Testis (tissue), 2 donors: ENCODE measurements around the gene C12orf42.

Experiments
- POLR2A ChIP-seq: fragments of 450-650 bp; IDR thresholded peaks from one replicate; pipeline ENCODE4 v1.6.1; 2017; ENCODE audit warnings: antibody characterized with exemption, mild to moderate bottlenecking, moderate library complexity
- TF ChIP-seq, protein P1 (sequence below), 3 experiments: fragments of 450-650 bp in 2 of 3; fragments of 200-600 bp in 1 of 3; sonication (generic) in 1 of 3; IDR thresholded peaks; one replicate each; pipeline ENCODE4 v1.5.1; 2016 to 2019; ENCODE audit warnings: antibody characterized with exemption in 3 of 3, mild to moderate bottlenecking in 2 of 3, moderate library complexity in 1 of 3

DNA sequence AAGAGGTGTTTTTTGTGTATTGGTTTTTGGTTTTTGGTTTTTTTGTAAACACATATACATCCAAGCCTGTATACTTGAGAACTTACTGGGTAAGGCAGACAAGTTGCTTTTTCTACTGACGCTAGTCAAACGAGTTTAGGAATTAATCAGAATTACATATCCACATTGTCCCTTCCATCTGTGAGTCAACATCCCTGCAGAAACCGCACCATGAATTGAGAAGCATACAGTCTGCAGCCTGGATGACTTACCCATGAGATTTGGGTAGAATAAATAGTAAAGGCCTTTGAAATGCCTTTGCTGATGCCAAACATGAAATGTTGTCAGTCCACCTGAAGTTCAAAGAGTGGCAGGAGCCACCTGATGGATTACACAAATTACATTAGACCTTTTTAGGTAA, 21.4 kb upstream of the C12orf42 start:
- TF ChIP-seq, protein P1, sequence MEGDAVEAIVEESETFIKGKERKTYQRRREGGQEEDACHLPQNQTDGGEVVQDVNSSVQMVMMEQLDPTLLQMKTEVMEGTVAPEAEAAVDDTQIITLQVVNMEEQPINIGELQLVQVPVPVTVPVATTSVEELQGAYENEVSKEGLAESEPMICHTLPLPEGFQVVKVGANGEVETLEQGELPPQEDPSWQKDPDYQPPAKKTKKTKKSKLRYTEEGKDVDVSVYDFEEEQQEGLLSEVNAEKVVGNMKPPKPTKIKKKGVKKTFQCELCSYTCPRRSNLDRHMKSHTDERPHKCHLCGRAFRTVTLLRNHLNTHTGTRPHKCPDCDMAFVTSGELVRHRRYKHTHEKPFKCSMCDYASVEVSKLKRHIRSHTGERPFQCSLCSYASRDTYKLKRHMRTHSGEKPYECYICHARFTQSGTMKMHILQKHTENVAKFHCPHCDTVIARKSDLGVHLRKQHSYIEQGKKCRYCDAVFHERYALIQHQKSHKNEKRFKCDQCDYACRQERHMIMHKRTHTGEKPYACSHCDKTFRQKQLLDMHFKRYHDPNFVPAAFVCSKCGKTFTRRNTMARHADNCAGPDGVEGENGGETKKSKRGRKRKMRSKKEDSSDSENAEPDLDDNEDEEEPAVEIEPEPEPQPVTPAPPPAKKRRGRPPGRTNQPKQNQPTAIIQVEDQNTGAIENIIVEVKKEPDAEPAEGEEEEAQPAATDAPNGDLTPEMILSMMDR (IDR thresholded peaks at IDR 0.05), result no peak
- TF ChIP-seq POLR2A, result no peak
